ENCODE results near the gene CD3E.

Gene CD3E

DNA sequence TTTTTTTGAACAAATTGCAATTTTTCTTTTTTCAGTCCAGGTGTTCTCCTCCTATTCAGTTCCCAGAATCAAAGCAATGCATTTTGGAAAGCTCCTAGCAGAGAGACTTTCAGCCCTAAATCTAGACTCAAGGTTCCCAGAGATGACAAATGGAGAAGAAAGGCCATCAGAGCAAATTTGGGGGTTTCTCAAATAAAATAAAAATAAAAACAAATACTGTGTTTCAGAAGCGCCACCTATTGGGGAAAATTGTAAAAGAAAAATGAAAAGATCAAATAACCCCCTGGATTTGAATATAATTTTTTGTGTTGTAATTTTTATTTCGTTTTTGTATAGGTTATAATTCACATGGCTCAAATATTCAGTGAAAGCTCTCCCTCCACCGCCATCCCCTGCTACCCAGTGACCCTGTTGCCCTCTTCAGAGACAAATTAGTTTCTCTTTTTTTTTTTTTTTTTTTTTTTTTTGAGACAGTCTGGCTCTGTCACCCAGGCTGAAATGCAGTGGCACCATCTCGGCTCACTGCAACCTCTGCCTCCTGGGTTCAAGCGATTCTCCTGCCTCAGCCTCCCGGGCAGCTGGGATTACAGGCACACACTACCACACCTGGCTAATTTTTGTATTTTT lies 48.7 kb downstream of the CD3E start:
- no peak overlapping the region for H3K9ac ChIP-seq (ENCODE audit: low read length)
- no peaks in the 10 kb centered on the region for H3K9me3 ChIP-seq (ENCODE audit: control insufficient read depth, low read length)
- no peaks in the 10 kb centered on the region for H3K4me1 ChIP-seq (ENCODE audit: control insufficient read depth, insufficient read depth, low read length)
- H3K27me3 ChIP-seq (replicated peaks; ENCODE audit: control insufficient read depth, insufficient read depth, low read length) = peaks cover 28% of the 10 kb centered on the region
- no peak overlapping the region for H3K4me3 ChIP-seq (ENCODE audit: low read length)
- peak; percentile 82 for DNase-seq (ENCODE audit: low read depth)
- no peaks in the 10 kb centered on the region for H3K36me3 ChIP-seq (ENCODE audit: control insufficient read depth, insufficient read depth, low read length, severe bottlenecking)

- H3K36me3 ChIP-seq (ENCODE audit: control insufficient read depth, insufficient read depth, low read length, severe bottlenecking) = no peaks in the 10 kb centered on the region
- no peaks in the 10 kb centered on the region for H3K27me3 ChIP-seq (replicated peaks; ENCODE audit: control insufficient read depth, insufficient read depth, low read length)
Observed at GRCh38 chr11:118358071-118358470, 53.5 kb downstream of the CD3E start.

GRCh38 chr11:118359295-118359958 lies 54.9 kb downstream of the CD3E start, which contains the start of gene UBE4A:
Gene UBE4A, plus strand, starts transcription at chr11:118359600. Its CDS starts 5,481 bp downstream, at chr11:118365081.
- peak within 1 kb of the TSS; percentile 98 for H3K4me3 ChIP-seq (ENCODE audit: low read length)
- H3K9ac ChIP-seq (ENCODE audit: low read length) = peak within 1 kb of the TSS; percentile 94
- no peaks in the 10 kb centered on the region for H3K9me3 ChIP-seq (ENCODE audit: control insufficient read depth, low read length)
- peak; percentile 98 for DNase-seq (ENCODE audit: low read depth)
- no peaks in the 10 kb centered on the region for H3K36me3 ChIP-seq (ENCODE audit: control insufficient read depth, insufficient read depth, low read length, severe bottlenecking)
- H3K27me3 ChIP-seq (replicated peaks; ENCODE audit: control insufficient read depth, insufficient read depth, low read length) = no peaks in the 10 kb centered on the region
- H3K4me1 ChIP-seq (ENCODE audit: control insufficient read depth, insufficient read depth, low read length) = peaks cover 9% of the 10 kb centered on the region

More at GRCh38 chr11:118358071-118358470, 53.5 kb downstream of the CD3E start:
- Histone ChIP-seq H3K4me3 (ENCODE audit: low read length) (no peak overlapping the region), H3K9me3 (ENCODE audit: control insufficient read depth, low read length) (no peaks in the 10 kb centered on the region), H3K9ac (ENCODE audit: low read length) (no peak overlapping the region), H3K4me1 (ENCODE audit: control insufficient read depth, insufficient read depth, low read length) (peaks cover 9% of the 10 kb centered on the region)
- DNase-seq (ENCODE audit: low read depth) = peak; percentile 53

GRCh38 chr11:118364956-118365615 lies 60.6 kb downstream of the CD3E start:
- H3K36me3 ChIP-seq (ENCODE audit: control insufficient read depth, insufficient read depth, low read length, severe bottlenecking) = peaks cover 47% of the 10 kb centered on the region
- no peaks in the 10 kb centered on the region for H3K27me3 ChIP-seq (replicated peaks; ENCODE audit: control insufficient read depth, insufficient read depth, low read length)
- no peak for DNase-seq (ENCODE audit: low read depth)
- H3K4me1 ChIP-seq (ENCODE audit: control insufficient read depth, insufficient read depth, low read length) = peaks cover 8% of the 10 kb centered on the region
- no peak overlapping the region for H3K9ac ChIP-seq (ENCODE audit: low read length)
- no peaks in the 10 kb centered on the region for H3K9me3 ChIP-seq (ENCODE audit: control insufficient read depth, low read length)
- H3K4me3 ChIP-seq (ENCODE audit: low read length) = no peak overlapping the region
